MM.1S (cell line): Measurements from ENCODE around the gene PTPRF.

Experiments used
- DNase-seq: peaks from one replicate; pipeline ENCODE4 v3.0.0-alpha.2; 2015
- H2AFZ ChIP-seq: fragments of 300-600 bp; sonication (generic); 2 replicates; pipeline ENCODE4 v1.6.0; 2016; ENCODE audit warnings: antibody characterized with exemption, low read length
- H3F3A ChIP-seq: fragments of 300-600 bp; sonication (generic); 2 replicates; pipeline ENCODE4 v1.6.1; 2016; ENCODE audit warnings: mild to moderate bottlenecking, antibody characterized with exemption, low read length, moderate library complexity, mixed read lengths; ENCODE audit not compliant: insufficient read depth
- H3K27ac ChIP-seq: fragments of 300-600 bp; sonication (generic); 2 replicates; pipeline ENCODE4 v1.5.1; 2016; ENCODE audit warnings: mild to moderate bottlenecking, low read length
- H3K27me3 ChIP-seq: fragments of 300-600 bp; sonication (generic); replicated peaks from 2 replicates; pipeline ENCODE4 v1.6.0; 2016; ENCODE audit warnings: low read length; ENCODE audit not compliant: insufficient read depth
- H3K36me3 ChIP-seq: fragments of 300-600 bp; sonication (generic); replicated peaks from 2 replicates; pipeline ENCODE4 v1.6.1; 2016; ENCODE audit warnings: mild to moderate bottlenecking, low read length, mixed read lengths; ENCODE audit not compliant: insufficient read depth
- H3K4me1 ChIP-seq: fragments of 300-600 bp; sonication (generic); 2 replicates; pipeline ENCODE4 v1.6.1; 2016; ENCODE audit warnings: low read length, mixed read lengths
- H3K4me2 ChIP-seq: fragments of 300-600 bp; sonication (generic); 2 replicates; pipeline ENCODE4 v1.6.0; 2016; ENCODE audit warnings: low read depth, low read length
- H3K4me3 ChIP-seq: fragments of 300-600 bp; sonication (generic); 2 replicates; pipeline ENCODE4 v1.5.1; 2016; ENCODE audit warnings: low read length, mixed read lengths
- H3K79me2 ChIP-seq: fragments of 300-600 bp; sonication (generic); 2 replicates; pipeline ENCODE4 v1.6.1; 2016; ENCODE audit warnings: mixed run types, low read length, mixed read lengths
- H3K9ac ChIP-seq: fragments of 300-600 bp; sonication (generic); 2 replicates; pipeline ENCODE4 v1.6.1; 2016; ENCODE audit warnings: low read length, mixed read lengths
- H3K9me2 ChIP-seq: fragments of 300-600 bp; sonication (generic); replicated peaks from 2 replicates; pipeline ENCODE4 v1.6.1; 2016; ENCODE audit warnings: mild to moderate bottlenecking, low read length, mixed read lengths; ENCODE audit not compliant: insufficient read depth
- H3K9me3 ChIP-seq: fragments of 300-600 bp; sonication (generic); replicated peaks from 2 replicates; pipeline ENCODE4 v1.6.1; 2016; ENCODE audit warnings: mild to moderate bottlenecking, low read length, mixed read lengths; ENCODE audit not compliant: insufficient read depth
- H4K20me1 ChIP-seq: fragments of 300-600 bp; sonication (generic); 2 replicates; pipeline ENCODE4 v1.6.1; 2016; ENCODE audit warnings: mild to moderate bottlenecking, low read length, moderate library complexity, mixed read lengths; ENCODE audit not compliant: insufficient read depth
- CTCF ChIP-seq: fragments of 300-600 bp; sonication (generic); IDR thresholded peaks from 2 replicates; pipeline ENCODE4 v1.5.1; 2016; ENCODE audit warnings: antibody characterized with exemption, low read length, mixed read lengths
- EZH2 ChIP-seq: fragments of 300-600 bp; sonication (generic); optimal IDR thresholded peaks from 2 replicates; pipeline ENCODE3; 2017; ENCODE audit warnings: low read depth, mild to moderate bottlenecking, antibody characterized with exemption, low read length, mixed read lengths
- EZH2phosphoT487 ChIP-seq: fragments of 300-600 bp; sonication (generic); IDR thresholded peaks from 2 replicates; pipeline ENCODE4 v1.6.1; 2018; ENCODE audit warnings: antibody characterized with exemption, low read length

Gene PTPRF

GRCh38 chr1:43587594-43587993 lies 56.9 kb downstream of the PTPRF start:
- Histone ChIP-seq H3K9ac (no peak overlapping the region), H3K79me2 (no peaks in the 10 kb centered on the region), H3F3A (no peaks in the 10 kb centered on the region), H3K4me3 (no peak overlapping the region), H4K20me1 (no peaks in the 10 kb centered on the region), H3K4me2 (no peak overlapping the region), H2AFZ (no peak overlapping the region), H3K27ac (no peak overlapping the region), H3K9me3 (no peaks in the 10 kb centered on the region), H3K4me1 (no peaks in the 10 kb centered on the region), H3K27me3 (no peaks in the 10 kb centered on the region), H3K9me2 (no peaks in the 10 kb centered on the region), H3K36me3 (no peaks in the 10 kb centered on the region)
- DNase-seq: no peak
- TF ChIP-seq CTCF (no peak), EZH2 (no peak), EZH2phosphoT487 (no peak)

GRCh38 chr1:43588592-43588991 lies 57.9 kb downstream of the PTPRF start:
- H3K4me2 ChIP-seq: no peak overlapping the region
- no peaks in the 10 kb centered on the region for H3F3A ChIP-seq
- no peaks in the 10 kb centered on the region for H3K9me2 ChIP-seq
- H4K20me1 ChIP-seq: no peaks in the 10 kb centered on the region
- H3K79me2 ChIP-seq: no peaks in the 10 kb centered on the region
- H3K9me3 ChIP-seq: no peaks in the 10 kb centered on the region
- no peak overlapping the region for H3K27ac ChIP-seq
- no peak overlapping the region for H2AFZ ChIP-seq
- H3K4me3 ChIP-seq: no peak overlapping the region
- TF ChIP-seq EZH2 (no peak), CTCF (no peak), EZH2phosphoT487 (no peak)
- H3K27me3 ChIP-seq: no peaks in the 10 kb centered on the region
- H3K9ac ChIP-seq: no peak overlapping the region
- no peak for DNase-seq
- no peaks in the 10 kb centered on the region for H3K36me3 ChIP-seq
- H3K4me1 ChIP-seq: no peaks in the 10 kb centered on the region

GRCh38 chr1:43590388-43590925 lies 59.8 kb downstream of the PTPRF start:
- H3K27me3 ChIP-seq: no peaks in the 10 kb centered on the region
- no peaks in the 10 kb centered on the region for H3K9me2 ChIP-seq
- H2AFZ ChIP-seq: no peak overlapping the region
- H3F3A ChIP-seq: no peaks in the 10 kb centered on the region
- no peak overlapping the region for H3K4me2 ChIP-seq
- no peaks in the 10 kb centered on the region for H3K4me1 ChIP-seq
- H3K9me3 ChIP-seq: no peaks in the 10 kb centered on the region
- no peaks in the 10 kb centered on the region for H3K36me3 ChIP-seq
- H3K4me3 ChIP-seq: no peak overlapping the region
- no peak overlapping the region for H3K9ac ChIP-seq
- H3K79me2 ChIP-seq: no peaks in the 10 kb centered on the region
- peak; percentile 20 for TF ChIP-seq CTCF
- TF ChIP-seq EZH2: no peak
- H3K27ac ChIP-seq: no peak overlapping the region
- H4K20me1 ChIP-seq: no peaks in the 10 kb centered on the region
- DNase-seq: no peak

- Histone ChIP-seq H3F3A (no peaks in the 10 kb centered on the region), H3K36me3 (no peaks in the 10 kb centered on the region), H2AFZ (no peak overlapping the region)
These were observed 60.5 kb downstream of the PTPRF start for GRCh38 chr1:43591181-43591580.

More at GRCh38 chr1:43591181-43591580, 60.5 kb downstream of the PTPRF start:
- H4K20me1 ChIP-seq: no peaks in the 10 kb centered on the region
- no peak overlapping the region for H3K9ac ChIP-seq
- no peaks in the 10 kb centered on the region for H3K9me3 ChIP-seq
- TF ChIP-seq EZH2: no peak
- H3K4me3 ChIP-seq: no peak overlapping the region
- H3K9me2 ChIP-seq: no peaks in the 10 kb centered on the region
- no peaks in the 10 kb centered on the region for H3K27me3 ChIP-seq
- H3K79me2 ChIP-seq: no peaks in the 10 kb centered on the region
- no peak overlapping the region for H3K4me2 ChIP-seq
- DNase-seq: no peak
- H3K4me1 ChIP-seq: no peaks in the 10 kb centered on the region
- H3K27ac ChIP-seq: no peak overlapping the region
